ENCODE results near the gene SPAG16. TPM values are rescaled to one million over a fixed set of nuclear protein-coding genes. Genes with fewer than 3 reads are reported as not detected.

SPAG16 gene
- total and polyA plus RNA-seq, 2 of the 13 experiments (the other 11 are each of a cell fraction or from before 2014, with no cell fraction given), result 9.6 to 26.5 TPM

- TF ChIP-seq IKZF1 (IDR thresholded peaks at IDR 0.05), result no peak
Measured at GRCh38 chr2:213247566-213247965, 36.7 kb upstream of the SPAG16 start (continued).

GRCh38 chr2:213248637-213249036 is 35.6 kb upstream of the SPAG16 start:
- Histone ChIP-seq H3K36me3 (replicated peaks in 1 of 2; ENCODE audit: control insufficient read depth in 1 of 2, insufficient read depth in 2 of 2, low read length in 2 of 2) (no peaks in the 10 kb centered on the region), H3K4me2 (ENCODE audit: low read depth, low read length) (peak overlapping the region; percentile 52), H3K4me3 (replicated peaks in 1 of 3; ENCODE audit: insufficient read depth in 1 of 3, low read depth in 2 of 3, low read length in 3 of 3) (peak overlapping the region in 1 of 3 experiments; percentile 20; a peak in 2 of 6 replicates), H3K4me1 (ENCODE audit: insufficient read depth, low read length) (peaks cover 24% of the 10 kb centered on the region), H3K79me2 (ENCODE audit: insufficient read depth, low read length) (no peaks in the 10 kb centered on the region), H3K9me3 (ENCODE audit: low read length) (no peaks in the 10 kb centered on the region), H4K20me1 (ENCODE audit: insufficient read depth, low read length) (no peaks in the 10 kb centered on the region), H3K27me3 (ENCODE audit: control insufficient read depth in 1 of 2, insufficient read depth in 2 of 2, low read length in 2 of 2) (no peaks in the 10 kb centered on the region), H3K9ac (ENCODE audit: insufficient read depth, low read depth, low read length) (no peak overlapping the region), H3K27ac (ENCODE audit: extremely low read length, insufficient read depth, low read length) (no peak overlapping the region), H2AFZ (ENCODE audit: low read length) (peak overlapping the region; percentile 61)
- ATAC-seq, result peak; percentile 78
- ChIA-PET POLR2A (interaction anchor here (1.7 kb wide), 1 partner anchor 35 kb away, joined by 4 read pairs; the partner anchor contains the start of gene SPAG16), CTCF (ENCODE audit: low intra/inter-chr PET ratio, low total read pairs) (no interaction called here)
- FAIRE-seq, result no peak
- TF ChIP-seq CEBPG (CRISPR knock-in tag; IDR thresholded peaks at IDR 0.05) (peak; percentile 61), ZMYM4 (CRISPR knock-in tag; IDR thresholded peaks at IDR 0.05) (no peak), PRDM15 (CRISPR knock-in tag; IDR thresholded peaks at IDR 0.05) (peak; percentile 58; the same call in 1 of the 2 replicates), ZSCAN9 (CRISPR knock-in tag; IDR thresholded peaks at IDR 0.05; ENCODE audit: borderline replicate concordance) (no peak), ZNF205 (CRISPR knock-in tag; IDR thresholded peaks at IDR 0.05) (0 out of 2 replicates have a peak, but pooled peaks have one; percentile 20)
- intact Hi-C loops (cut with micrococcal nuclease; ENCODE audit: unreplicated experiment) (loop anchor here (5.0 kb wide), 1 partner anchor 1754 kb away; no protein-coding TSS in a partner anchor), in situ Hi-C loops (cut with HindIII; ENCODE audit: extremely low pct_ligation_motif_present, low pct_unique_long_range_greater_than_20kb) (loop anchor here (10.0 kb wide), 1 partner anchor 1566 kb away; no protein-coding TSS in a partner anchor)
- 15% methylated on average over 4 of the region's 4 CpGs for WGBS (ENCODE audit: low lambda C conversion rate)
- BruUV-seq (replicated peaks), result no TSS peak
- DNase-seq (ENCODE audit: low spot score), result peak; percentile 15
